HCEC 1CT (cell line): ENCODE measurements around the gene MLF2.
"Not testable (repeated sequence)": the region's sequence is repeated elsewhere in the genome, so short reads cannot be mapped to it uniquely, and the experiment has no call there.

ENCODE experiments used
- DNase-seq: peaks from one replicate; pipeline ENCODE4 v3.0.0-alpha.2; 2017

MLF2 gene

DNA sequence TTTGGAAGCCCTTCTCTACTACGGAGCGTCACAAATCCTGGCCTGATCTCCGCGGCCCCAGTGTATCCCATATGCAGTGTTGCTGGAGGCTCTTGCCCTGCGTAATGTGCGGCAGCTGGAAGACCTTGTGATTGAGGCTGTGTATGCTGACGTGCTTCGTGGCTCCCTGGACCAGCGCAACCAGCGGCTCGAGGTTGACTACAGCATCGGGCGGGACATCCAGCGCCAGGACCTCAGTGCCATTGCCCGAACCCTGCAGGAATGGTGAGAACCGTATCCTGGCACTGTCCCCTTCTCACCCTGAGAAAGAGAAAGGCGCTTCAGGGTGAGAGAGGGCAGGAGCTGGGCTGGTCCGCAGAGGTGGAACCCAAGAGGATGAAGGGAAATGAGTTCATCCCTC is 23.8 kb downstream of the MLF2 start:
- DNase-seq, result no peak

DNA sequence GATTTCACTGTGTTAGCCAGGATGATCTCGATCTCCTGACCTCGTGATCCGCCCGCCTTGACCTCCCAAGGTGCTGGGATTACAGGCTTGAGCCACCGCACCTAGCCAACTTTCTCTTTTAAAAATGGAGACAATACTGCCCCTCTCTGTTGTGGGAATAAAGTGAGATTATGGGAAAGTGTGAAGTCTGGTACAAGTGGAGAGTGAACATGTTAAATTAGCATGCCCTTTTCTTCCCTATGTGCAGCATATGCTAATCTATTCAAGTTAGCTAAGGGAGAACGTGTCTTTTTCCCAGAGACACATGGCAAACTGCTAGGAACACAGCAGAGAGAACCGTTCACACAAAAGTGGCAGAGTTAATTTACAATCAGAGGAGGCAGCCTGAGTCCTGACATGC is 27.6 kb downstream of the MLF2 start:
- DNase-seq, result no peak

- no peak for DNase-seq
These were observed 28.5 kb downstream of the MLF2 start for GRCh38 chr12:6724409-6724797.

DNA sequence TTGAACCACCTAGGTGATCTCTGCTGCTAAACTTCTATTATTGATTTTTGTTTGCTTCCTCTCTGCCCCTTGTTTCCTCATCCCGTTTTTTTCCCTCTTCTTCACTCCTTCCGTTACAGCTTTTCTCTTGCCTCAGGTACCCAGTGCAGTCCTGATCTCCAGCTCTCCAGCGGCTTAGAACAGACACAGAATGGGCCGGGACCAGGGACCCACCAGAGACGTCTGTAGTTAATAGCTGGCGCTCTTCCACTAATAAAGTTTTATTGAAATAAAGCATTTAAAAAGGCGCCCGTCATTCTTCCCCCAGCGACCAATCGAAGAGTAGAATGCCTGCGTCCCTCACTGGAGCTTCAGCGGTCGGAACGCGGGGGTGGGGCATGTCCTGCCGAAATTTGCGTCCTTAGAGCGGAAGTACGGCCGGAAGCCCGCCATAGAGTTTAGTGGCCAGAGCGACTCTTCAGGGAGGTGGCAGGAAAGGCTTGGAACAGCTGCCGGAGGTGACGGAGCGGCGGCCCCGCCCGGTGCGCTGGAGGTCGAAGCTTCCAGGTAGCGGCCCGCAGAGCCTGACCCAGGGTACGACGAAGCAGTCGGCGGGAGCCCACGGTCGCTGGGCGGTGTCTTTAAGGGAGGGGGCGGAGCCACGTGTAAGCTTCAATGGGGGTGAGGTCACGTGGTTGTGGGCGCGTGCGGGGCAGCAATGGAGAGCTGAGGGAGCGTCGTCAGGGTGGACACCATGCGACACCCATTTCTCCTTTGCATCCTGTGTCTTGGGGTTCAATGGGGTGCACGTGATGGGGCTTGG is 29.1 kb downstream of the MLF2 start, which contains the start of gene COPS7A:
TSS of gene COPS7A (plus strand) at position 440 of the 802 bp plus-strand sequence. CDS start 611 bp downstream, outside the sequence.
- DNase-seq, result peak; percentile 98

GRCh38 chr12:6722863-6723262 is 30.1 kb downstream of the MLF2 start:
- no peak for DNase-seq

DNA sequence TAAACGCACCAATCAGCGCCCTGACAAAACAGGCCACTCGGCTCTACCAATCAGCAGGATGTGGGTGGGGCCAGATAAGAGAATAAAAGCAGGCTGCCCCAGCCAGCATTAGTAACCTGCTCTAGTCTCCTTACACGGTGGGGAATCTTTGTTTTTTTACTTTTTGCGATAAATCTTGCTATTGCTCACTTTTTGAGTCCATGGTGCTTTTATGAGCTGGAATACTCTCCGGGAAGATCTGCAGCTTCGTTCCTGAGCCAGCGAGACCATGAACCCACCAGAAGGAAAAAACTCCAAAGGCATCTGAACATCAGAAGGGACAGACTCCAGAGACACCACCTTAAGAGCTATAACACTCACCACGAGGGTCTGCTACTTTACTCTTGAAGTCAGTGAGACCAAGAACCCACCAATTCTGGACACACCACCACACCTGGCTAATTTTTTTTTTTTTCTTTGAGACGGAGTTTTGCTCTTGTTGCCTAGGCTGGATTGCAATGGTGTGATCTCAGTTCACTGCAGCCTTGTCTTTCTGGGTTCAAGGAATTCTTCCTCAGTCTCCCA is 36.0 kb downstream of the MLF2 start:
- no peak for DNase-seq

DNA sequence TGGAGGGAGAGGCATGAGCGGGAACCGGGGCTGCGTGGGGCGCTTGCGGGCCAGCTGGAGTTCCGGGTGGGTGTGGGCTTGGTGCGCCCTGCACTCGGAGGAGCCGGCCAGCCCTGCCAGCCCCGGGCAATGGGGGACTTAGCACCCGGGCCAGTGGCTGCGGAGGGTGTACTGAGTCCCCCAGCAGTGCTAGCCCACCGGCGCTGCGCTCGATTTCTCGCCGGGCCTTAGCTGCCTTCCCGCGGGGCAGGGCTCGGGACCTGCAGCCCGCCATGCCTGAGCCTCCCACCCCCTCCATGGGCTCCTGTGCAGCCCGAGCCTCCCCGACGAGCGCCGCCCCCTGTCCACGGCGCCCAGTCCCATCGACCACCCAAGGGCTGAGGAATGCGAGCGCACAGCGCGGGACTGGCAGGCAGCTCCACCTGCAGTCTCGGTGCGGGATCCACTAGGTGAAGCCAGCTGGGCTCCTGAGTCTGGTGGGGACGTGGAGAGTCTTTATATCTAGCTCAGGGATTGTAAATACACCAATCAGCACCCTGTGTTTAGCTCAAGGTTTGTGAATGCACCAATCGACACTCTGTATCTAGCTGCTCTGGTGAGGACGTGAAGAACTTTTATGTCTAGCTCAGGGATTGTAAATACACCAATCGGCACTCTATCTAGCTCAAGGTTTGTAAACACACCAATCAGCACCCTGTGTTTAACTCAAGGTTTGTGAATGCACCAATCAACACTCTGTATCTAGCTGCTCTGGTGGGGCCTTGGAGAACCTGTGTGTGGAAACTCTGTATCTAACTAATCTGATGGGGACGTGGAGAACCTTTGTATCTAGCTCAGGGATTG is 36.7 kb downstream of the MLF2 start:
- DNase-seq, result not testable (repeated sequence)

DNA sequence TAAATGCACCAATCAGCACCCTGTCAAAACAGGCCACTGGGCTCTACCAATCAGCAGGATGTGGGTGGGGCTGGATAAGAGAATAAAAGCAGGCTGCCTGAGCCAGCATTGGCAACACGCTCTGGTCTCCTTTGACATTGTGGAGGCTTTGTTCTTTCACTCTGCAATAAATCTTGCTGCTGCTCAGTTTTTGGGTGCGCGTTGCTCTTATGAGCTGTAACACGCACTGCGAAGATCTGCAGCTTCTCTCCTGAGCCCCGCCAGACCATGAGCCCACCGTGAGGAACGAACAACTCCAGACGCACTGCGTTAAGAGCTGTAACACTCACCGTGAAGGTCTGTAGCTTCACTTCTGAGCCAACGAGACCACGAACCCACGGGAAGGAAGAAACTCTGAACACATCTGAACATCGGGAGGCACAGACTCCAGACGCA is 44.0 kb downstream of the MLF2 start:
- DNase-seq, result no peak

GRCh38 chr12:6708351-6708750 is 44.6 kb downstream of the MLF2 start:
- not testable (repeated sequence) for DNase-seq

- DNase-seq, result no peak
These were observed 49.3 kb downstream of the MLF2 start for GRCh38 chr12:6703631-6704030.

DNA sequence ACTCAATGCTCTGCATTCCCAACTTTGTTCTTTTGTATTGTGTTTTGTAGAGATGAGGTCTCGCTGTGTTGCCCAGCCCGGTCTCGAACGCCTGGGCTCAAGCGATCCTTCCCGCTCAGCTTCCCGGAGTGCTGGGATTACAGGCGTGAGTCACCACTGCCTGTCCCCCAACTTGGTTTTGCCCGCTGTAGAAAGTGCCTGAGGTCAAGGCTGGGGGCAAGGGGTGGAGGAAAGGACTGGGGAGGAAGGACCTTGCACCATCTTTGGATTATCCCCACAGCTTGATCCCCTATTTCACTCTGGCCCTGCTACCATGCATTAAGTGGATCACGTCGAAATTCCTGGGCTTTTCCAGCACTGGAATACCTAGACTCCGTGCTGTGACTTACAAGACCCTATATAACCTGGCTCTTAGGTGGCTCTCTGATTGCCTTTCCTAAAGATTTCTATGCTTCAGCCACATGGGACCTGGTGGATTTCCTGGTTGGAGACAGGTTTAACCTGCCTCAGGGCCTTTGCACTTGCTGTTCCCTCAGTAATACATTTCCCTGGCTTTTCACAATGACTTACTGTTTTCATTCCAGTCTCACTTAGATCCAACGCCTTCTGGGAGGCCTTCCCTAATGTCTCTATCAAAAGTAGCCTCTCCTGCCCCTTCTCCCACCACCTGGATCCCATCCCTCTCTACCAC is 51.7 kb downstream of the MLF2 start:
- DNase-seq, result no peak

DNA sequence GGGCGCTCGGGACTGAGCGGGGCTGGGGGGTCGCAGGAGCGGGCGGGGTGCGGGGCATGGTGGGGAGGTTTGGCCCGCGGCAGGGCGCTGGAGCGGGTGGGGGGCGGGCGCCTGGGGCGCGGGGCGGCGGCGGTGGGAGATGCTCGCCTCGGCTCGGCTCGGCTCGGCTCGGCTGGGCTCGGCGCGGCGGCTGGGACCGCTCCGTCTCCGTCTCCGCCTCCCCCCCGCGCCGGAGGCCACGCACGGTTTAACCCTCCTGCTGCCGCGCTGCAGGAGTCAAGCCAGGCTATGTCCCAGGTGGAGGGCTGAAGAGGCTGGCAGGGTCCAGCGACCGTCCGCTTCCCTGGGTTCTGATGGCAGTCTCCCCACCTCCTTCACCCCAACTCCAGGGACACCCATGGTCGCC is 52.3 kb downstream of the MLF2 start, which contains the start of gene PIANP:
TSS of gene PIANP (minus strand) at position 170 of the 406 bp plus-strand sequence. CDS start 2,754 bp downstream, outside the sequence.
- no peak for DNase-seq

- DNase-seq, result no peak
These were observed 52.8 kb downstream of the MLF2 start for GRCh38 chr12:6699989-6700645.

GRCh38 chr12:6699259-6699988 is 53.5 kb downstream of the MLF2 start:
- no peak for DNase-seq

- no peak for DNase-seq
These were observed 54.4 kb downstream of the MLF2 start for GRCh38 chr12:6698352-6699046.
